ENCODE results near the gene RNPS1. TPM values are rescaled to one million over a fixed set of nuclear protein-coding genes. Genes with fewer than 3 reads are reported as not detected.
"Not testable (repeated sequence)": the region's sequence is repeated elsewhere in the genome, so short reads cannot be mapped to it uniquely, and the experiment has no call there.

RNPS1 gene
- total RNA-seq, 4 donors from 2014 or later: 93.0 to 125 (median 114) TPM

DNA sequence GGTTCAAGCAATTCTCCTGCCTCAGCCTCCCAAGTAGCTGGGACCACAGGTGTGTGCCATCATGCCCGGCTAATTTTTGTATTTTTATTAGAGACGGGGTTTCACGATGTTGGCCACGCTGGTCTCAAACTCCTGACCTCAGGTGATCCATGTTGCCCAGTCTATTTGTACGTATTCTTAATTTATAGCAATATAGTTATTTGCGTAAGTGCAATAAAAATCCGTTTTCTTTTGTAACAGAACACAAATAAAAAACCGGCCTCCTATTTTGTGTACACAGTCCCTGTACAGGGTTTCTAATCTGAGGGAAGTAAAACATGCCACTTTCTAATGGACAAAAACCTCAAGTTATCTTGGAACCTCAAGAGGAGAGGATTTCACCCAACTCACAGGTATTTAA is 7.7 kb downstream of the RNPS1 start:
- no peak for TF ChIP-seq POLR2A (IDR thresholded peaks at IDR 0.05)
- TF ChIP-seq, protein P1, sequence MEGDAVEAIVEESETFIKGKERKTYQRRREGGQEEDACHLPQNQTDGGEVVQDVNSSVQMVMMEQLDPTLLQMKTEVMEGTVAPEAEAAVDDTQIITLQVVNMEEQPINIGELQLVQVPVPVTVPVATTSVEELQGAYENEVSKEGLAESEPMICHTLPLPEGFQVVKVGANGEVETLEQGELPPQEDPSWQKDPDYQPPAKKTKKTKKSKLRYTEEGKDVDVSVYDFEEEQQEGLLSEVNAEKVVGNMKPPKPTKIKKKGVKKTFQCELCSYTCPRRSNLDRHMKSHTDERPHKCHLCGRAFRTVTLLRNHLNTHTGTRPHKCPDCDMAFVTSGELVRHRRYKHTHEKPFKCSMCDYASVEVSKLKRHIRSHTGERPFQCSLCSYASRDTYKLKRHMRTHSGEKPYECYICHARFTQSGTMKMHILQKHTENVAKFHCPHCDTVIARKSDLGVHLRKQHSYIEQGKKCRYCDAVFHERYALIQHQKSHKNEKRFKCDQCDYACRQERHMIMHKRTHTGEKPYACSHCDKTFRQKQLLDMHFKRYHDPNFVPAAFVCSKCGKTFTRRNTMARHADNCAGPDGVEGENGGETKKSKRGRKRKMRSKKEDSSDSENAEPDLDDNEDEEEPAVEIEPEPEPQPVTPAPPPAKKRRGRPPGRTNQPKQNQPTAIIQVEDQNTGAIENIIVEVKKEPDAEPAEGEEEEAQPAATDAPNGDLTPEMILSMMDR (IDR thresholded peaks at IDR 0.05): no peak
- 93 to 95% methylated on average over 8 of the region's 8 CpGs for WGBS, 2 donors
- H3K9me3 ChIP-seq: no peaks in the 10 kb centered on the region
- intact Hi-C loops (cut with DNase I): no loop called here
- H3K4me1 ChIP-seq: peaks cover 0 to 21% (median 2%) of the 10 kb centered on the region in 3 donors
- no peak overlapping the region for H3K27ac ChIP-seq
- no peak for DNase-seq
- H3K4me3 ChIP-seq: no peak overlapping the region
- H3K27me3 ChIP-seq: no peaks in the 10 kb centered on the region
- peaks cover 29 to 99% (median 71%) of the 10 kb centered on the region in 3 donors for H3K36me3 ChIP-seq

DNA sequence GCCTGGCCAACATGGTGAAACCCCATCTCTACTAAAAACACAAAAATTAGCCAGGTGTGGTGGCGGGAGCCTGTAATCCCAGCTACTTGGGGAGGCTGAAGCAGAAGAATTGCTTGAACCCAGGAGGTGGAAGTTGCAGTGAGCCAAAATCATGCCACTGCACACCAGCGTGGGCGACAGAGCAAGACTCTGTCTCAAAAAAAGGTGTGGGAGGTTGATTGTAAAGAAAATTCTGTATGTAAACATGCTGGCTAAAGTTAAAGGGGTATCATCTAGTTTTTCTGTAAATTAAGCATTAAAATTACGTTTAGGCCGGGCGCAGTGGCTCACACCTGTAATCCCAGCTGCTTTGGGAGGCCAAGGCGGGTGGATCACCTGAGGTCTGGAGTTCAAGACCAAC is 9.4 kb downstream of the RNPS1 start:
- H3K4me3 ChIP-seq; H3K27me3 ChIP-seq; H3K4me1 ChIP-seq; intact Hi-C loops (cut with DNase I); H3K9me3 ChIP-seq; H3K27ac ChIP-seq; DNase-seq: not testable (repeated sequence)
- peaks cover 36 to 100% (median 74%) of the 10 kb centered on the region in 3 donors for H3K36me3 ChIP-seq
- WGBS, 2 donors: 91 to 92% methylated on average over 7 of the region's 7 CpGs

DNA sequence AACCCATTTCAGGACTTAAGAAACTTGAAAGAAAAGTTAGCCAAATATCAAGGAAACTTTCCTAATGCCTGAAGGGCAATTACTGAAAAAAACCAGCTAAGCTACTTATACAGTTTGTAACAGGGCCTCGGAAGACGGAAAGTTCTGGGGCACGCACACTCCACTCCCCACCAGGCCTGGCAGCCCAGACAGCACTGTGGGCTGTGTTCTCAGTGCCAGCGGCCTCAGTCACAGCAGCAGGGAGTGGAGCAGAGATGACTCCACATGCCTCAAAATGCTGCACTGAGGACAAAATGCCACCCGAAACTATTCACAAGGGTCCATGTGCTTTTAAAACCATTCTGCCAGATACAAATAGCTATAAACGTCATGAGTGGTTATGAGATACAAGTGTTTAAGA is 10.2 kb downstream of the RNPS1 start:
- TF ChIP-seq, protein P1 (IDR thresholded peaks at IDR 0.05): no peak
- no peak for TF ChIP-seq POLR2A (IDR thresholded peaks at IDR 0.05)
- WGBS, 2 donors: 84 to 90% methylated on average over 5 to 6 of the region's 6 CpGs
- Histone ChIP-seq H3K4me1 (peaks cover 0 to under 1% (median 0%) of the 10 kb centered on the region in 3 donors), H3K4me3 (no peak overlapping the region), H3K9me3 (no peaks in the 10 kb centered on the region), H3K27me3 (no peaks in the 10 kb centered on the region), H3K36me3 (peaks cover 38 to 100% (median 74%) of the 10 kb centered on the region in 3 donors), H3K27ac (no peak overlapping the region)
- intact Hi-C loops (cut with DNase I): no loop called here
- DNase-seq: no peak

DNA sequence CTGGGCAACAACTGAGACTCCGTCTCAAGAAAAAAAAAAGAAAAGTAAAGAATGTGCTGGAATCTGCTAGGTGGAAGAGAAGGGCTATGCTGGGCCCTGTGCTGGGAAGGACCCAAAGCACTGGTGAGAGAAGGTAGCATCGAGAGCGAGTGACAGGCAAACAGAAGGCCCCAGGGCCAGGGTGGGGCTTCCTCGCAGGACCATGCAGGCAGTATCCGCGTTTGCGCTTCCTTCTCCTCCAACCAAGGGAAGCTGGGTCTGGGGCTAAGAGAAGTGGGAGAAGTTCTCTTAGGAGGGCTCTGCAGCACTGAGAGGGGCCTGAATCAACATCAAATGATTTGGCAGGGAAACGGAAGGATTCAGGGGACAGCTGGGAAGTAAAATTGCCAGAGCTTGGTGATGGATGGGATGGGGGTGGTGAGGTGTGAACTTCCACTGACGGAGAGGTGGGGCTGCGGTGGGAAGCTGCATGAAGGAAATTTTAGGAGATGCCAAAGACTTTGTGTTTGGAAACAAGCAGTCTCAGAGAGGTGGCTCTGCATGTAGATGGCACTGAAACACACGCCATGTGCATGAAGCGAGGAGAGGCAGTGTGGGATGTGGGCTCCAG is 11.3 kb downstream of the RNPS1 start:
- Histone ChIP-seq H3K36me3 (peaks cover 38 to 92% (median 63%) of the 10 kb centered on the region in 3 donors), H3K27me3 (no peaks in the 10 kb centered on the region), H3K4me3 (no peak overlapping the region), H3K27ac (no peak overlapping the region), H3K4me1 (peaks cover 5 to 11% (median 9%) of the 10 kb centered on the region in 3 donors), H3K9me3 (no peaks in the 10 kb centered on the region)
- TF ChIP-seq POLR2A (IDR thresholded peaks at IDR 0.05): no peak
- TF ChIP-seq, protein P1 (IDR thresholded peaks at IDR 0.05): no peak
- WGBS, 2 donors: 84 to 86% methylated on average over 12 of the region's 12 CpGs
- DNase-seq: no peak
- intact Hi-C loops (cut with DNase I): no loop called here

DNA sequence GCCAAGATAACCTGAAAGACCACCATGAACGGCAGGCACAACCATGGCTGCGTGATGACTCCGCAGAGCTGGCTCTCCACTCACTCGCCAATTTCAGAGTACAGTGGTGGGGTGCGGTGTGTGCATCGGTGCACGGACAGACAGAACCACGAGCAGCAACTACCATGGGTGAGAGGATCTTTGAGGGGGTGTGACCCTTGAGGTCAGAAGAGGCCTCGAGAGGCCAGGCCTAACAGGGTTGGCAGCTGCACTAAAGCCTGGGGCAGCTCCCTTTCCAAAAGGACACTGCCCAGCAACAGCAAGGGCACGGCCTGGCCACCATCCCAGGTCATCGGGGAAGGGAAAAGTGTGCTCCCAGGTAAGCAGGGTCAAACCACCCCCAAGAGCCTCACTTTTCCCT is 14.6 kb downstream of the RNPS1 start:
- Histone ChIP-seq H3K36me3 (peaks cover 38 to 70% (median 51%) of the 10 kb centered on the region in 3 donors), H3K27ac (no peak overlapping the region)
- TF ChIP-seq, protein P1 (IDR thresholded peaks at IDR 0.05): no peak
- no peak for TF ChIP-seq POLR2A (IDR thresholded peaks at IDR 0.05)

More for the DNA sequence above, 14.6 kb downstream of the RNPS1 start:
- WGBS, 2 donors: 79 to 83% methylated on average over 9 to 11 of the region's 11 CpGs
- Histone ChIP-seq H3K27me3 (no peaks in the 10 kb centered on the region), H3K4me1 (peaks cover 7 to 33% (median 18%) of the 10 kb centered on the region in 3 donors), H3K9me3 (no peaks in the 10 kb centered on the region), H3K4me3 (no peak overlapping the region)
- intact Hi-C loops (cut with DNase I): no loop called here
- DNase-seq: no peak
